HCT116 (cell line): ENCODE results near the gene C6orf132. TPM values are rescaled to one million over a fixed set of nuclear protein-coding genes. Genes with fewer than 3 reads are reported as not detected.

Experiments
- ATAC-seq: fragments of 200-7000 bp; cut with Tn5 transposase; 2 replicates; pipeline ENCODE4 v1.9.1; 2020; ENCODE audit warnings: mild to moderate bottlenecking, moderate library complexity
- BruUV-seq: library from RNA; stranded (reverse); fragments of 400-500 nt; replicated peaks from 2 replicates; lab custom pipeline; 2021; lab: Mats Ljungman, UMichigan
- CTCF ChIA-PET: fragments of 300-600 bp; sonication (Branson Sonifier 250); formaldehyde crosslinking; loops from one replicate; lab custom pipeline; 2021; ENCODE audit warnings: antibody characterized with exemption; lab: Charles Lee
- POLR2A ChIA-PET: fragments of 300-600, 350-600 bp; sonication (Branson Sonifier 250); formaldehyde crosslinking; loops from one replicate; lab custom pipeline; 2021; ENCODE audit warnings: antibody characterized with exemption; lab: Charles Lee
- RAD21 ChIA-PET, 2 experiments: fragments of 300-600 bp; sonication (Branson Sonifier 250); formaldehyde crosslinking; loops; one replicate each; lab custom pipeline; 2023; ENCODE audit warnings: low total read pairs in 2 of 2; ENCODE audit not compliant: uncharacterized antibody in 2 of 2, unreplicated experiment in 2 of 2, low non-redundant PET in 1 of 2; lab: Charles Lee
- DNase-seq: peaks from one replicate; pipeline ENCODE4 v3.0.0-alpha.2; 2010; ENCODE audit warnings: low read depth, low spot score
- H2AFZ ChIP-seq: fragments of 200-600 bp; shearing (Covaris generic), sonication (generic); 2 replicates; pipeline ENCODE4 v1.6.1; 2017; ENCODE audit warnings: low read depth, mixed run types, mixed read lengths, antibody characterized with exemption, low read length; ENCODE audit not compliant: poor library complexity, severe bottlenecking
- H3K27ac ChIP-seq: 2 replicates; pipeline ENCODE4 v1.5.1; 2012; ENCODE audit warnings: low read depth, low read length
- H3K27me3 ChIP-seq: fragments of 200-600 bp; sonication (generic); 2 replicates; pipeline ENCODE4 v1.6.1; 2016; ENCODE audit warnings: mixed run types, low read length, mixed read lengths; ENCODE audit not compliant: insufficient read depth
- H3K36me3 ChIP-seq, 2 experiments: fragments of 200-500 bp in 1 of 2; fragments of 200-600 bp in 1 of 2; sonication (Bioruptor generic) in 1 of 2; sonication (generic) in 1 of 2; 2 replicates each; pipeline versions ENCODE4 v1.5.1 to v1.6.1; 2014 to 2016; ENCODE audit warnings: low read length in 2 of 2, inconsistent platforms in 1 of 2, mixed read lengths in 1 of 2, mixed run types in 1 of 2; ENCODE audit not compliant: insufficient read depth in 2 of 2, control insufficient read depth in 1 of 2
- H3K4me1 ChIP-seq, 2 experiments: fragments of 200-600 bp in 1 of 2; sonication (generic) in 1 of 2; 2 replicates each; pipeline versions ENCODE4 v1.5.1 to v1.6.1; 2012 to 2017; ENCODE audit warnings: low read length in 2 of 2, inconsistent platforms in 1 of 2, mild to moderate bottlenecking in 1 of 2, mixed read lengths in 1 of 2, mixed run types in 1 of 2, moderate library complexity in 1 of 2; ENCODE audit not compliant: insufficient read depth in 2 of 2, control insufficient read depth in 1 of 2
- H3K4me2 ChIP-seq: fragments of 200-600 bp; sonication (generic); 2 replicates; pipeline ENCODE4 v1.6.1; 2017; ENCODE audit warnings: mixed run types, low read length, mixed read lengths
- H3K4me3 ChIP-seq, 2 experiments: fragments of 200-600 bp in 1 of 2; sonication (generic) in 1 of 2; replicated peaks in 1 of 2; 2 replicates each; pipeline ENCODE4 v1.5.1; 2011 to 2016; ENCODE audit warnings: low read length in 2 of 2, control low read depth in 1 of 2, low read depth in 1 of 2, mild to moderate bottlenecking in 1 of 2, mixed read lengths in 1 of 2, mixed run types in 1 of 2
- H3K79me2 ChIP-seq: fragments of 200-600 bp; sonication (generic); 2 replicates; pipeline ENCODE4 v1.6.1; 2017; ENCODE audit warnings: mild to moderate bottlenecking, mixed run types, low read length, moderate library complexity, mixed read lengths; ENCODE audit not compliant: insufficient read depth
- H3K9ac ChIP-seq: fragments of 200-600 bp; sonication (generic); 2 replicates; pipeline ENCODE4 v1.6.1; 2016; ENCODE audit warnings: low read length, mixed read lengths
- H3K9me2 ChIP-seq: fragments of 200-600 bp; sonication (generic), shearing (Covaris generic); 2 replicates; pipeline ENCODE4 v1.6.1; 2017; ENCODE audit warnings: mixed run types, mild to moderate bottlenecking, moderate library complexity; ENCODE audit not compliant: insufficient read depth
- H3K9me3 ChIP-seq, 2 experiments: fragments of 200-500 bp in 1 of 2; fragments of 200-600 bp in 1 of 2; sonication (Bioruptor generic) in 1 of 2; sonication (generic) in 1 of 2; 2 replicates each; pipeline ENCODE4 v1.6.1; 2014 to 2017; ENCODE audit warnings: low read length in 2 of 2, mixed read lengths in 2 of 2, inconsistent platforms in 1 of 2, low read depth in 1 of 2, mild to moderate bottlenecking in 1 of 2, mixed run types in 1 of 2, moderate library complexity in 1 of 2; ENCODE audit not compliant: control insufficient read depth in 1 of 2, insufficient read depth in 1 of 2
- H4K20me1 ChIP-seq: fragments of 200-600 bp; sonication (generic), shearing (Covaris generic); 2 replicates; pipeline ENCODE4 v1.6.1; 2017; ENCODE audit warnings: mixed run types, mild to moderate bottlenecking, moderate library complexity; ENCODE audit not compliant: insufficient read depth
- EGR1 ChIP-seq: IDR thresholded peaks from 2 replicates; pipeline ENCODE4 v1.6.1; 2012; ENCODE audit warnings: low read depth
- ELF1 ChIP-seq: IDR thresholded peaks from 2 replicates; pipeline ENCODE4 v1.6.1; 2012; ENCODE audit warnings: low read depth, borderline replicate concordance
- EZH2 ChIP-seq: fragments of 200-600 bp; sonication (generic); IDR thresholded peaks from 2 replicates; pipeline ENCODE4 v1.6.1; 2017; ENCODE audit warnings: antibody characterized with exemption, mixed run types
- EZH2phosphoT487 ChIP-seq: fragments of 200-600 bp; IDR thresholded peaks from 2 replicates; pipeline ENCODE4 v1.6.1; 2018; ENCODE audit warnings: antibody characterized with exemption, borderline replicate concordance
- FOSL1 ChIP-seq: IDR thresholded peaks from 2 replicates; pipeline ENCODE4 v1.6.1; 2012; ENCODE audit warnings: low read depth
- JUND ChIP-seq: IDR thresholded peaks from 2 replicates; pipeline ENCODE4 v1.6.1; 2012
- RAD21 ChIP-seq: IDR thresholded peaks from 2 replicates; pipeline ENCODE4 v1.6.1; 2012; ENCODE audit warnings: low read depth, mild to moderate bottlenecking
- SIN3A ChIP-seq: IDR thresholded peaks from 2 replicates; pipeline ENCODE4 v1.6.1; 2012; ENCODE audit warnings: low read depth
- SP1 ChIP-seq: IDR thresholded peaks from 2 replicates; pipeline ENCODE4 v1.6.1; 2012; ENCODE audit warnings: low read depth
- SRF ChIP-seq: IDR thresholded peaks from 2 replicates; pipeline ENCODE4 v1.6.1; 2012; ENCODE audit warnings: low read depth
- TCF7L2 ChIP-seq: IDR thresholded peaks from 2 replicates; pipeline ENCODE4 v1.7.0; 2011; ENCODE audit warnings: borderline replicate concordance, inconsistent platforms; ENCODE audit not compliant: insufficient read depth, insufficient read length; ENCODE audit errors: extremely low read depth
- ZFX ChIP-seq: fragments of 450-650 bp; IDR thresholded peaks from 2 replicates; pipeline ENCODE4 v1.6.1; 2017
- ZNF274 ChIP-seq: fragments of 200-500 bp; sonication (Bioruptor generic); IDR thresholded peaks from 2 replicates; pipeline ENCODE4 v1.6.1; 2014; ENCODE audit warnings: mild to moderate bottlenecking, low read depth, low read length, inconsistent platforms
- intact Hi-C: fragments of 100-400 bp; cut with micrococcal nuclease; formaldehyde crosslinking; loops from 2 replicates; pipeline ENCODE4 v1.10.0; 2022
- total RNA-seq: library from RNA; stranded (reverse); gene quantifications from one replicate; pipeline ENCODE4 v1.2.1, GENCODE V29; 2021; ENCODE audit not compliant: unreplicated experiment
- TF ChIP-seq, protein P1 (sequence below): IDR thresholded peaks from 2 replicates; pipeline ENCODE4 v1.6.1; 2012
- TF ChIP-seq, protein P2 (sequence below): IDR thresholded peaks from 2 replicates; pipeline ENCODE4 v1.6.1; 2012; ENCODE audit warnings: low read depth
- TF ChIP-seq, protein P3 (sequence below): IDR thresholded peaks from 2 replicates; pipeline ENCODE4 v1.6.1; 2011; ENCODE audit warnings: mild to moderate bottlenecking, low read length, moderate library complexity; ENCODE audit not compliant: insufficient replicate concordance; ENCODE audit errors: extremely low read depth
- TF ChIP-seq, protein P4 (sequence below): IDR thresholded peaks from 2 replicates; pipeline ENCODE4 v1.6.1; 2012
- TF ChIP-seq, protein P5 (sequence below), 3 experiments: fragments of 200-600 bp in 1 of 3; sonication (generic) in 1 of 3; IDR thresholded peaks in 2 of 3; conservative IDR thresholded peaks in 1 of 3; 2 replicates each; pipeline ENCODE4 v1.5.1; 2012 to 2017; ENCODE audit warnings: low read depth in 2 of 3, low read length in 2 of 3, antibody characterized with exemption in 1 of 3, borderline replicate concordance in 1 of 3, control low read depth in 1 of 3, mild to moderate bottlenecking in 1 of 3, mixed read lengths in 1 of 3, mixed run types in 1 of 3, moderate library complexity in 1 of 3; ENCODE audit not compliant: insufficient read depth in 1 of 3

Gene C6orf132
- total RNA-seq, 1 experiment from 2014 or later: 18.9 TPM

DNA sequence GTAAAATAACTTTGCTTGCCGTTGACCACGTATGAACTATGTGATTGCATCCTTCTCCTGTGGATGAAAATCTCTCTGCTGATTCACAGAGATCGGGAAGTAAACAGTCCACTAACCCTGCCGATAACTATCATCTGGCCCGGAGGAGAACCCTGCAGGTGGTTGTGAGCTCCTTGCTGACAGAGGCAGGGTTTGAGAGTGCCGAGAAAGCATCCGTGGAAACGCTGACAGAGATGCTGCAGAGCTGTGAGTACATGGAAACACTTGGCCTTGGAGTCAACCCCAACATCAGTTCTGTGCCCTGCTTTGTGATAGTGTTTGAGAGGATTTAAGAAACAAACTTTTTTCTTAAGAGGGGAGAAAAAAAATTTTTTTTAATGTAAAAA, 91.2 kb downstream of the C6orf132 start:
- no peak for TF ChIP-seq ELF1
- TF ChIP-seq SRF: no peak
- TF ChIP-seq ZNF274: no peak
- TF ChIP-seq ZFX: no peak
- no peak for TF ChIP-seq TCF7L2
- TF ChIP-seq SIN3A: no peak
- TF ChIP-seq, protein P1, sequence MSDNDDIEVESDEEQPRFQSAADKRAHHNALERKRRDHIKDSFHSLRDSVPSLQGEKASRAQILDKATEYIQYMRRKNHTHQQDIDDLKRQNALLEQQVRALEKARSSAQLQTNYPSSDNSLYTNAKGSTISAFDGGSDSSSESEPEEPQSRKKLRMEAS: no peak
- TF ChIP-seq, protein P2, sequence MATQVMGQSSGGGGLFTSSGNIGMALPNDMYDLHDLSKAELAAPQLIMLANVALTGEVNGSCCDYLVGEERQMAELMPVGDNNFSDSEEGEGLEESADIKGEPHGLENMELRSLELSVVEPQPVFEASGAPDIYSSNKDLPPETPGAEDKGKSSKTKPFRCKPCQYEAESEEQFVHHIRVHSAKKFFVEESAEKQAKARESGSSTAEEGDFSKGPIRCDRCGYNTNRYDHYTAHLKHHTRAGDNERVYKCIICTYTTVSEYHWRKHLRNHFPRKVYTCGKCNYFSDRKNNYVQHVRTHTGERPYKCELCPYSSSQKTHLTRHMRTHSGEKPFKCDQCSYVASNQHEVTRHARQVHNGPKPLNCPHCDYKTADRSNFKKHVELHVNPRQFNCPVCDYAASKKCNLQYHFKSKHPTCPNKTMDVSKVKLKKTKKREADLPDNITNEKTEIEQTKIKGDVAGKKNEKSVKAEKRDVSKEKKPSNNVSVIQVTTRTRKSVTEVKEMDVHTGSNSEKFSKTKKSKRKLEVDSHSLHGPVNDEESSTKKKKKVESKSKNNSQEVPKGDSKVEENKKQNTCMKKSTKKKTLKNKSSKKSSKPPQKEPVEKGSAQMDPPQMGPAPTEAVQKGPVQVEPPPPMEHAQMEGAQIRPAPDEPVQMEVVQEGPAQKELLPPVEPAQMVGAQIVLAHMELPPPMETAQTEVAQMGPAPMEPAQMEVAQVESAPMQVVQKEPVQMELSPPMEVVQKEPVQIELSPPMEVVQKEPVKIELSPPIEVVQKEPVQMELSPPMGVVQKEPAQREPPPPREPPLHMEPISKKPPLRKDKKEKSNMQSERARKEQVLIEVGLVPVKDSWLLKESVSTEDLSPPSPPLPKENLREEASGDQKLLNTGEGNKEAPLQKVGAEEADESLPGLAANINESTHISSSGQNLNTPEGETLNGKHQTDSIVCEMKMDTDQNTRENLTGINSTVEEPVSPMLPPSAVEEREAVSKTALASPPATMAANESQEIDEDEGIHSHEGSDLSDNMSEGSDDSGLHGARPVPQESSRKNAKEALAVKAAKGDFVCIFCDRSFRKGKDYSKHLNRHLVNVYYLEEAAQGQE: no peak
- TF ChIP-seq, protein P3, sequence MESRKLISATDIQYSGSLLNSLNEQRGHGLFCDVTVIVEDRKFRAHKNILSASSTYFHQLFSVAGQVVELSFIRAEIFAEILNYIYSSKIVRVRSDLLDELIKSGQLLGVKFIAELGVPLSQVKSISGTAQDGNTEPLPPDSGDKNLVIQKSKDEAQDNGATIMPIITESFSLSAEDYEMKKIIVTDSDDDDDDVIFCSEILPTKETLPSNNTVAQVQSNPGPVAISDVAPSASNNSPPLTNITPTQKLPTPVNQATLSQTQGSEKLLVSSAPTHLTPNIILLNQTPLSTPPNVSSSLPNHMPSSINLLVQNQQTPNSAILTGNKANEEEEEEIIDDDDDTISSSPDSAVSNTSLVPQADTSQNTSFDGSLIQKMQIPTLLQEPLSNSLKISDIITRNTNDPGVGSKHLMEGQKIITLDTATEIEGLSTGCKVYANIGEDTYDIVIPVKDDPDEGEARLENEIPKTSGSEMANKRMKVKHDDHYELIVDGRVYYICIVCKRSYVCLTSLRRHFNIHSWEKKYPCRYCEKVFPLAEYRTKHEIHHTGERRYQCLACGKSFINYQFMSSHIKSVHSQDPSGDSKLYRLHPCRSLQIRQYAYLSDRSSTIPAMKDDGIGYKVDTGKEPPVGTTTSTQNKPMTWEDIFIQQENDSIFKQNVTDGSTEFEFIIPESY: no peak
- no peak for TF ChIP-seq EZH2
- no peak for TF ChIP-seq JUND
- TF ChIP-seq RAD21: no peak
- no peak for TF ChIP-seq SP1
- no peak for TF ChIP-seq EGR1
- TF ChIP-seq, protein P4, sequence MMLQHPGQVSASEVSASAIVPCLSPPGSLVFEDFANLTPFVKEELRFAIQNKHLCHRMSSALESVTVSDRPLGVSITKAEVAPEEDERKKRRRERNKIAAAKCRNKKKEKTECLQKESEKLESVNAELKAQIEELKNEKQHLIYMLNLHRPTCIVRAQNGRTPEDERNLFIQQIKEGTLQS: no peak
- TF ChIP-seq FOSL1: no peak
- TF ChIP-seq, protein P5, sequence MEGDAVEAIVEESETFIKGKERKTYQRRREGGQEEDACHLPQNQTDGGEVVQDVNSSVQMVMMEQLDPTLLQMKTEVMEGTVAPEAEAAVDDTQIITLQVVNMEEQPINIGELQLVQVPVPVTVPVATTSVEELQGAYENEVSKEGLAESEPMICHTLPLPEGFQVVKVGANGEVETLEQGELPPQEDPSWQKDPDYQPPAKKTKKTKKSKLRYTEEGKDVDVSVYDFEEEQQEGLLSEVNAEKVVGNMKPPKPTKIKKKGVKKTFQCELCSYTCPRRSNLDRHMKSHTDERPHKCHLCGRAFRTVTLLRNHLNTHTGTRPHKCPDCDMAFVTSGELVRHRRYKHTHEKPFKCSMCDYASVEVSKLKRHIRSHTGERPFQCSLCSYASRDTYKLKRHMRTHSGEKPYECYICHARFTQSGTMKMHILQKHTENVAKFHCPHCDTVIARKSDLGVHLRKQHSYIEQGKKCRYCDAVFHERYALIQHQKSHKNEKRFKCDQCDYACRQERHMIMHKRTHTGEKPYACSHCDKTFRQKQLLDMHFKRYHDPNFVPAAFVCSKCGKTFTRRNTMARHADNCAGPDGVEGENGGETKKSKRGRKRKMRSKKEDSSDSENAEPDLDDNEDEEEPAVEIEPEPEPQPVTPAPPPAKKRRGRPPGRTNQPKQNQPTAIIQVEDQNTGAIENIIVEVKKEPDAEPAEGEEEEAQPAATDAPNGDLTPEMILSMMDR (IDR thresholded peaks at IDR 0.05 in 2 of 3, conservative IDR thresholded peaks at IDR 0.05 in 1 of 3; ENCODE audit: borderline replicate concordance in 1 of 3, insufficient read depth in 1 of 3, low read depth in 2 of 3, low read length in 2 of 3): no peak
- no peak for TF ChIP-seq EZH2phosphoT487
- POLR2A ChIA-PET: interaction anchor here (1.0 to 1.4 kb wide), 3 partner anchors 11 to 264 kb away, joined by 3 to 7 read pairs (median 3); partner anchors contain the start of gene TOMM6
- no peak for ATAC-seq
- H3K4me1 ChIP-seq: peaks cover 26 to 39% of the 10 kb centered on the region in 2 experiments; a peak in 3 of 4 replicates
- no peaks in the 10 kb centered on the region for H3K9me3 ChIP-seq
- no peaks in the 10 kb centered on the region for H3K9me2 ChIP-seq
- peak overlapping the region; percentile 97 for H3K4me2 ChIP-seq
- no peaks in the 10 kb centered on the region for H3K27me3 ChIP-seq
- CTCF ChIA-PET: interaction anchor here (0.6 to 4.3 kb wide), 4 partner anchors 33 to 674 kb away, joined by 3 to 21 read pairs (median 6); partner anchors contain the start of genes BYSL, MED20 and TOMM6
- no peak overlapping the region for H3K27ac ChIP-seq
- H4K20me1 ChIP-seq: no peaks in the 10 kb centered on the region
- H3K9ac ChIP-seq: peak overlapping the region; percentile 71
- H3K36me3 ChIP-seq: peaks cover 16 to 21% of the 10 kb centered on the region in 2 experiments; a peak in 3 of 4 replicates
- intact Hi-C loops: loop anchor here (10.0 kb wide), 1 partner anchor 494 kb away; no protein-coding TSS in a partner anchor
- no TSS peak for BruUV-seq
- H3K79me2 ChIP-seq: peaks cover 7% of the 10 kb centered on the region
- RAD21 ChIA-PET: no interaction called here
- H2AFZ ChIP-seq: peak overlapping the region; percentile 78
- DNase-seq: no peak
- H3K4me3 ChIP-seq: peak overlapping the region; percentile 69 to 70
